Endothelial cell of umbilical vein (primary cell): ENCODE data around the gene TNKS1BP1.

Source experiments
- CTCF ChIP-seq, 2 donors: IDR thresholded peaks; 1 replicate in 1 of 2; 2 replicates in 1 of 2; pipeline ENCODE4 v1.5.1; 2011; ENCODE audit warnings: low read length in 2 of 2, mild to moderate bottlenecking in 2 of 2, moderate library complexity in 2 of 2, control low read depth in 1 of 2, inconsistent platforms in 1 of 2, low read depth in 1 of 2; ENCODE audit not compliant: insufficient read depth in 1 of 2; ENCODE audit errors: extremely low read depth in 1 of 2
- EZH2 ChIP-seq: IDR thresholded peaks from 2 replicates; pipeline ENCODE4 v1.6.1; 2012; ENCODE audit warnings: borderline replicate concordance, low read depth, mild to moderate bottlenecking, moderate library complexity, low read length, inconsistent platforms; ENCODE audit not compliant: severe bottlenecking
- GATA2 ChIP-seq: IDR thresholded peaks from 2 replicates; pipeline ENCODE4 v1.7.0; 2011; ENCODE audit warnings: low read depth, mild to moderate bottlenecking, moderate library complexity, mixed read lengths, low read length; ENCODE audit not compliant: insufficient read length, insufficient read depth
- MAX ChIP-seq: IDR thresholded peaks from 2 replicates; pipeline ENCODE4 v1.6.1; 2011; ENCODE audit not compliant: insufficient read depth, insufficient read length
- MYC ChIP-seq: IDR thresholded peaks from one replicate; pipeline ENCODE4 v1.6.1; 2011; ENCODE audit warnings: mild to moderate bottlenecking, low read depth, low read length
- POLR2A ChIP-seq: IDR thresholded peaks from 2 replicates; pipeline ENCODE4 v1.6.1; 2012; ENCODE audit warnings: low read depth, mild to moderate bottlenecking, control low read depth, low read length
- POLR2AphosphoS5 ChIP-seq: IDR thresholded peaks from 2 replicates; pipeline ENCODE4 v1.6.1; 2012; ENCODE audit warnings: low read depth, mild to moderate bottlenecking, control low read depth, low read length, moderate library complexity; ENCODE audit not compliant: insufficient read depth

GRCh38 chr11:57320067-57320718 lies 4.6 kb downstream of the TNKS1BP1 start:
- TF ChIP-seq CTCF (IDR thresholded peaks at IDR 0.05; ENCODE audit: extremely low read depth in 1 of 2, insufficient read depth in 1 of 2, low read depth in 1 of 2, low read length in 2 of 2), result no peak
- no peak for TF ChIP-seq POLR2AphosphoS5
- no peak for TF ChIP-seq MYC
- TF ChIP-seq POLR2A, result no peak
- no peak for TF ChIP-seq EZH2
- TF ChIP-seq GATA2, result no peak
- TF ChIP-seq MAX, result no peak
